GM12865 (cell line): ENCODE data around the gene KLHDC7B.

ENCODE experiments used
- DNase-seq: peaks from one replicate; pipeline ENCODE4 v3.0.0; 2010; ENCODE audit warnings: low read depth
- H3K4me3 ChIP-seq: 2 replicates; pipeline ENCODE4 v1.5.1; 2011; ENCODE audit warnings: mild to moderate bottlenecking, low read depth, low read length, control low read depth
- TF ChIP-seq, protein P1 (sequence below): IDR thresholded peaks from 2 replicates; pipeline ENCODE4 v1.5.1; 2011; ENCODE audit warnings: low read length, control low read depth, low read depth, inconsistent platforms; ENCODE audit not compliant: insufficient read depth; ENCODE audit errors: missing control alignments

Gene KLHDC7B

GRCh38 chr22:50526108-50526833 is 19.4 kb upstream of the KLHDC7B start:
- peak overlapping the region; percentile 68 for H3K4me3 ChIP-seq
- DNase-seq = peak; percentile 93
- TF ChIP-seq, protein P1, sequence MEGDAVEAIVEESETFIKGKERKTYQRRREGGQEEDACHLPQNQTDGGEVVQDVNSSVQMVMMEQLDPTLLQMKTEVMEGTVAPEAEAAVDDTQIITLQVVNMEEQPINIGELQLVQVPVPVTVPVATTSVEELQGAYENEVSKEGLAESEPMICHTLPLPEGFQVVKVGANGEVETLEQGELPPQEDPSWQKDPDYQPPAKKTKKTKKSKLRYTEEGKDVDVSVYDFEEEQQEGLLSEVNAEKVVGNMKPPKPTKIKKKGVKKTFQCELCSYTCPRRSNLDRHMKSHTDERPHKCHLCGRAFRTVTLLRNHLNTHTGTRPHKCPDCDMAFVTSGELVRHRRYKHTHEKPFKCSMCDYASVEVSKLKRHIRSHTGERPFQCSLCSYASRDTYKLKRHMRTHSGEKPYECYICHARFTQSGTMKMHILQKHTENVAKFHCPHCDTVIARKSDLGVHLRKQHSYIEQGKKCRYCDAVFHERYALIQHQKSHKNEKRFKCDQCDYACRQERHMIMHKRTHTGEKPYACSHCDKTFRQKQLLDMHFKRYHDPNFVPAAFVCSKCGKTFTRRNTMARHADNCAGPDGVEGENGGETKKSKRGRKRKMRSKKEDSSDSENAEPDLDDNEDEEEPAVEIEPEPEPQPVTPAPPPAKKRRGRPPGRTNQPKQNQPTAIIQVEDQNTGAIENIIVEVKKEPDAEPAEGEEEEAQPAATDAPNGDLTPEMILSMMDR = peak; percentile 72

DNA sequence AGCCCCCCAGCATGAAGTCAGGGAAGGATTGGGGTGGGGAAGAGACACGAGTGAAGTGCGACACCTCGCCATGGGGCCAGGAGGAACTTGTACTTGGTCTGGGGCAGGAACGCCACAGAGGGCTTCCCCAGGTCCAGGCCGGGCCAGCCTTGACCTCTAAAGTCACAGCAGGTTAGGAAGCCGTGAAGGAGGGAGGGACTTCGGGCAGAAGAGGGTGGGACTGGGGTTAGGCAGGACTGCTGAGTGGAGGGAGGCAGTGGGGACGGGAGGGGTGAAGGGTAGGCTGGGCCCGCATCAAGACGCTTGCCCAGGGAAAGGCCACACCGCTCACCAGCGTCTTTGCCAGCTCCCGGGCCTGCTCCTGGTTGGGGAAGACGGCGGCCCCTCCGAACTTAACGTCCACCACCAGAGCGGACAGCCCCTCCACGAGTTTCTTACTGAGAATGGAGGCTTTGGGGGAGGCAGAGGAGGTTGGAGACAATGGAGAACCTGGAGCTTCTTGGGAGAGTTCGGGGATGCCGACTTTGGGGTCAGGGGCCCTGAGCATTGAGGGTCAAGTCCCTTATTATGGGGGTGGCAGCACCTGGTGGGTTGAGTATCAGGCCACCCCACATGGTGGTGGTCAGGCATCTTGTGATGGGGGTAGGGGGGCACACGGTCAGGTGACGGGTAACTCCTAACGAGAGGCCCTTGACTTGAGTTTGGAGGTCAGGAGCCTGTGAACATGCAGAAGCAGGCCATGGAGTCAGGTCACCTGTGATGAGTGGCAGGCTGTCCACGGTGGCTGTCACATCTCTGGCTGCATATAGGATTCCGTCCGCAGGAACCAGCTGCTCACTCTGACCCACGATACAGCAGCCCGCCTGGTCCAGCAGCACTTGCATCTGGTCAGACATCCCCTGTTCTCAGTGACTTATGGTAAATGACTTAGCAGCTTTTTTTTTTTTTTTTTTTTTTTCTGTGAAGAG is 18.6 kb upstream of the KLHDC7B start:
- H3K4me3 ChIP-seq = peak overlapping the region; percentile 68
- TF ChIP-seq, protein P1 = no peak
- peak; percentile 92 for DNase-seq

GRCh38 chr22:50527921-50528681 is 17.6 kb upstream of the KLHDC7B start:
- DNase-seq = no peak
- TF ChIP-seq, protein P1 = no peak
- H3K4me3 ChIP-seq = peak overlapping the region; percentile 100

GRCh38 chr22:50528682-50529415 is 16.9 kb upstream of the KLHDC7B start:
- peak; percentile 44 for DNase-seq
- H3K4me3 ChIP-seq = peak overlapping the region; percentile 100
- TF ChIP-seq, protein P1 = no peak

DNA sequence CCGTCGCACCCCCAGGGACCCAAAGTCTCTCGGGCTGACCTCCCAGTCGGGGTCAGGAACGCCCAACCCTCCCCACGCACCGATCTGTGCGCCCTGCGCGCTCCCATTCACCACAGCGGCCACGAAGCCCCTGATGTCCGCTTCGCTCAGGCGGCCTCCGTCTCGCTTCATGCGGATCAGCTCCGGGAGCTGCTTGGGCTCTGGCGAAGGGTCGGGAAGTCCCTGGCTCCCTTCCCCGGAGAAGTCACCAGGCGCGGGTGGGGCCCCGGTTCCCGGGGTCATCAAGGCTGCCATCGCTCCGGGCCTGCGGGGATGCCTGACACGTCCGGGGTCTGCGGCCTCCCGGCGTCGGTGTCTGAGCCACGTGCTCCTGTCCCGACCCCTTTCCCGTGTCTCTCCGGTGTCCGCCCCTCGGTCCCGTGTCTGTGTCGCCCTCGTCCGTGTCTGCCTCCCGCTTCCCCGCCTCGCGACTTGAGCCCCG is 16.2 kb upstream of the KLHDC7B start:
- TF ChIP-seq, protein P1 = no peak
- peak overlapping the region; percentile 100 for H3K4me3 ChIP-seq
- no peak for DNase-seq
